ENCODE data around the gene DNAH1. TPM values are rescaled to one million over a fixed set of nuclear protein-coding genes. Genes with fewer than 3 reads are reported as not detected.

The DNAH1 gene
- total RNA-seq, 4 donors from 2014 or later: 19.3 to 103 (median 64.2) TPM

DNA sequence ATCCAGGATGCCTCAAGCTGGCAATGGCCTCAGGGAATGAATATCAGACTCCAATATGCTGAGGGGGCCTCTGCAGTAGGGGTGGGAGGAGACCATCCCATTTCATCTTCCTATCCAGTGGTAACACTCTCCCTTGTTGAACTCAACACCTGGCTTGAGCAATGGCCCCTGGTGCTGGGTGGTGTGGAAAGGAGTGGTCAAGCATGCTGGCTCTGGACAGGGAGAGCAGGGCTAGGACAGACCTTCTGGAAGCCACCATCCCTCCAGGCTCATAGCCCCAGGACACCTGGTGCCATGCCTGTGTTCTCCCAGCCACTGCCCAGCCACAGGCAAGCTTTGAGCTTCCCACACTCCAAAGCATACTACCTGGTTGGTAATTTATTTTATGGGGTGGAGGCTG lies 9.6 kb downstream of the DNAH1 start:
- TF ChIP-seq POLR2A (IDR thresholded peaks at IDR 0.05): no peak
- TF ChIP-seq, protein P1, sequence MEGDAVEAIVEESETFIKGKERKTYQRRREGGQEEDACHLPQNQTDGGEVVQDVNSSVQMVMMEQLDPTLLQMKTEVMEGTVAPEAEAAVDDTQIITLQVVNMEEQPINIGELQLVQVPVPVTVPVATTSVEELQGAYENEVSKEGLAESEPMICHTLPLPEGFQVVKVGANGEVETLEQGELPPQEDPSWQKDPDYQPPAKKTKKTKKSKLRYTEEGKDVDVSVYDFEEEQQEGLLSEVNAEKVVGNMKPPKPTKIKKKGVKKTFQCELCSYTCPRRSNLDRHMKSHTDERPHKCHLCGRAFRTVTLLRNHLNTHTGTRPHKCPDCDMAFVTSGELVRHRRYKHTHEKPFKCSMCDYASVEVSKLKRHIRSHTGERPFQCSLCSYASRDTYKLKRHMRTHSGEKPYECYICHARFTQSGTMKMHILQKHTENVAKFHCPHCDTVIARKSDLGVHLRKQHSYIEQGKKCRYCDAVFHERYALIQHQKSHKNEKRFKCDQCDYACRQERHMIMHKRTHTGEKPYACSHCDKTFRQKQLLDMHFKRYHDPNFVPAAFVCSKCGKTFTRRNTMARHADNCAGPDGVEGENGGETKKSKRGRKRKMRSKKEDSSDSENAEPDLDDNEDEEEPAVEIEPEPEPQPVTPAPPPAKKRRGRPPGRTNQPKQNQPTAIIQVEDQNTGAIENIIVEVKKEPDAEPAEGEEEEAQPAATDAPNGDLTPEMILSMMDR (IDR thresholded peaks at IDR 0.05): no peak
- H3K9me3 ChIP-seq: no peaks in the 10 kb centered on the region
- H3K27ac ChIP-seq: no peak overlapping the region
- DNase-seq: no peak
- H3K36me3 ChIP-seq: no peaks in the 10 kb centered on the region
- no peaks in the 10 kb centered on the region for H3K27me3 ChIP-seq
- H3K4me3 ChIP-seq: no peak overlapping the region
- H3K4me1 ChIP-seq: no peaks in the 10 kb centered on the region

DNA sequence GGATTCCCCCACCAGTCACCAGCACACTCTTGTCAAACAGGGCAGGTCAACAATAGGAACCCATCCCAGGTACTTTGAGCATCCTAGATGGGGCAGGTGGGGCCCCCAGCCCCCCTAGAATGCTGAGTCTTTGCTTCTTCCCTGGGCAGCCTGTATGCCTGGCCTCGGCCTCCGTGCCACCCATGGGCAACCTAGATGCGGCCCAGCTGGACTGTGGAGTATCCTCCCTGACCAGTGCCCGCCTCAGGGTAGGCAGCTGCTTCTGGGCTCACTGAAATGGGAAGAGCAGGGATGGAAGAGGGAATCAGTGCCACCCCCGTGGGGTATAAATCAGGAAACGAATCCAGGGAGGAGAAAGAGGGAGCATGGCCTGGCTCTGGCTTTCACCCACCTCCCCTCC lies 10.9 kb downstream of the DNAH1 start:
- Histone ChIP-seq H3K36me3 (peaks cover 0 to 4% (median 0%) of the 10 kb centered on the region in 3 donors), H3K27me3 (no peaks in the 10 kb centered on the region), H3K4me3 (no peak overlapping the region), H3K9me3 (no peaks in the 10 kb centered on the region), H3K4me1 (no peaks in the 10 kb centered on the region), H3K27ac (no peak overlapping the region)
- no peak for DNase-seq
- TF ChIP-seq, protein P1 (IDR thresholded peaks at IDR 0.05): no peak
- TF ChIP-seq POLR2A (IDR thresholded peaks at IDR 0.05): no peak

DNA sequence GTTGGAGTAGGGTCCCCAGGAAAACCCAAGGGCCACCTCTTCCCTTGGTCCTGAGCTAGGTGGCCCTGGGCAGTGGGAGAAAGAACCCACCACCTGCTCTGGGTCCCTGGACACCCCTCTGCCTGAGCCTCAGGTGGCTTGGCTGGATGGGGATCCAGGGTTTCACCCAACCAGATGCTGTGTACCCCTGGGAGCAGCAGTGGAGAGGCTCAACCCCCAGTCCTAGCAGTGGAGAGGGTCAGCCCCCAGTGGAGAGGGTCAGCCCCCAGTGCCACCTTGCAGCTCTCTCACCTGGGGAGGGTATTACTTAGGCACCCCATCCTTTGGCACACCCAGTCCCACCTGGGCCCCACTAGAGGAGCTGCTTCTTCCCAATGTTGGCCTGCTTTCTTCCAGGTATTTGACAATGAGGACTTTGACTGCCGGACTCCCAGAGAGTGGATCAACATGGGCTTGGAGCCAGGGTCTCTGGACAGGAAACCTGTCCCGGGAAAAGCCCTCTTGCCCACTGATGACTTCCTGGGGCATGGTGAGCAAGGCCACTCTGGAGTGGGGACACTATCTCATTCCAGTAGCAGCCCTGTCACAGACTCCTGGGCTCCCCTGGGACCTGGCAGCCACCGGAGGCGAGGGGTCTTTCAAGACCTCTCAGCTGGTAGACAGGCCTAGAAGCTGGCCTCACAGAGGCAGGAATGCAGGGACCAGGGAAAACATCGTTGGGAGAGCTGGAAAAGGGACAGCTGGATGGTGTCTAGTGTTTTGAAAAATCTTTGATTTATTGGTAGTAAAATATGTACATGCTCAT lies 11.6 kb downstream of the DNAH1 start:
- TF ChIP-seq POLR2A (IDR thresholded peaks at IDR 0.05): no peak
- TF ChIP-seq, protein P1 (IDR thresholded peaks at IDR 0.05): no peak
- Histone ChIP-seq H3K27me3 (no peaks in the 10 kb centered on the region), H3K4me1 (no peaks in the 10 kb centered on the region), H3K4me3 (no peak overlapping the region), H3K27ac (no peak overlapping the region), H3K36me3 (peaks cover 0 to 11% (median 0%) of the 10 kb centered on the region in 3 donors), H3K9me3 (no peaks in the 10 kb centered on the region)
- no peak for DNase-seq

DNA sequence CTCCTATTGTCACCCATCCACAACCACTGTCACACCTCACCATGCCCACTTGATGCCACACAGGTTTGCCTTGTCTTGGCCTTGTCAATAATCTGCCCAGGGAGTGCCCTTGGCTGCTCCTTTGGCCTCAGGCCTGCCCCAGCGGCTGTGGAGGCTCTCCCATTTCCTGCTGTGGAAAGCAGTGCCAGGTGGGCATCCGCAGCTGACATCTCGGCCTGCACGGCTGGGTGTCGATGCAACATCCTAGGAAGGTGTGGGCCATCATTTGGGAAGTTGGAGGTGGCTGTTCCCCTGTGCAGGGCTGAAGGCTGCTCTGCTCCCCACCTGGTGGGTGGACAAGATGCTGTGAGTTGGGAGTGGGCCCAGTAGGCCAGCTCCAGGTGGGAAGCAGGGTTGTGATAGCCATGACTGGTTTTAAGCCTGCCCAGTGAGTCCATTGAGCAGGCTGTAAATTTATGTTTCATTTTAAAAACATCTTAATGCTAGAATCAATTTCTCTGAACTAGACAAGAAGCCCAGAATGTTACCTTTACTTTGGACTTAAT lies 12.5 kb downstream of the DNAH1 start:
- DNase-seq: no peak
- Histone ChIP-seq H3K27me3 (no peaks in the 10 kb centered on the region), H3K4me3 (no peak overlapping the region), H3K27ac (no peak overlapping the region), H3K4me1 (no peaks in the 10 kb centered on the region), H3K36me3 (peaks cover 0 to 11% (median 0%) of the 10 kb centered on the region in 3 donors), H3K9me3 (no peaks in the 10 kb centered on the region)
- TF ChIP-seq, protein P1 (IDR thresholded peaks at IDR 0.05): no peak
- no peak for TF ChIP-seq POLR2A (IDR thresholded peaks at IDR 0.05)

- no peak for DNase-seq
- Histone ChIP-seq H3K27ac (no peak overlapping the region), H3K4me3 (no peak overlapping the region), H3K9me3 (no peaks in the 10 kb centered on the region), H3K4me1 (no peaks in the 10 kb centered on the region), H3K36me3 (peaks cover 0 to 15% (median 0%) of the 10 kb centered on the region in 3 donors), H3K27me3 (no peaks in the 10 kb centered on the region)
- no peak for TF ChIP-seq POLR2A (IDR thresholded peaks at IDR 0.05)
- TF ChIP-seq, protein P1 (IDR thresholded peaks at IDR 0.05): no peak
Observed at GRCh38 chr3:52330194-52330805, 14.2 kb downstream of the DNAH1 start.

Measured in Peyer's patch (tissue), 4 donors.